ENCODE data around the gene NUDCD3.

GRCh38 chr7:44415047-44415446, 75.4 kb downstream of the NUDCD3 start:
- TF ChIP-seq CTCF (conservative IDR thresholded peaks at IDR 0.05 in 1 of 2, IDR thresholded peaks at IDR 0.05 in 1 of 2; ENCODE audit: extremely low read depth in 1 of 2, insufficient read depth in 1 of 2, low read depth in 1 of 2, low read length in 2 of 2) (no peak), EZH2 (IDR thresholded peaks at IDR 0.05; ENCODE audit: borderline replicate concordance, low read length) (no peak)
